K562 (cell line): Measurements from ENCODE around the gene MS4A2. TPM values are rescaled to one million over a fixed set of nuclear protein-coding genes. Genes with fewer than 3 reads are reported as not detected.

Experiments used
- CBFA2T3 ChIP-seq: fragments of 450-650 bp; IDR thresholded peaks from 2 replicates; pipeline ENCODE4 v1.6.1; 2017
- CHD1 ChIP-seq: fragments of 200-600 bp; sonication (generic); IDR thresholded peaks from one replicate; pipeline ENCODE4 v1.6.1; 2012; ENCODE audit warnings: mild to moderate bottlenecking, moderate library complexity, low read length, inconsistent platforms
- CREB5 ChIP-seq: fragments of 250-450 bp; sonication (Bioruptor Pico); IDR thresholded peaks from 2 replicates; pipeline ENCODE4 v1.5.0; 2020; ENCODE audit warnings: mild to moderate bottlenecking
- CUX1 ChIP-seq: fragments of 200-800 bp; sonication (Bioruptor generic); IDR thresholded peaks from 2 replicates; pipeline ENCODE4 v1.6.1; 2016; ENCODE audit warnings: missing genetic modification characterization, missing compliant biosample characterization
- CXXC5 ChIP-seq: fragments of 250-450 bp; sonication (Bioruptor Pico); IDR thresholded peaks from 2 replicates; pipeline ENCODE4 v1.8.0; 2022; ENCODE audit warnings: inconsistent platforms, mild to moderate bottlenecking, moderate library complexity
- DPF2 ChIP-seq: fragments of 450-650 bp; IDR thresholded peaks from 2 replicates; pipeline ENCODE4 v1.6.1; 2016
- ELF4 ChIP-seq: fragments of 450-650 bp; formaldehyde crosslinking; IDR thresholded peaks from 2 replicates; pipeline ENCODE4 v1.4.0; 2022; ENCODE audit warnings: missing genetic modification characterization
- ETV6 ChIP-seq, 3 experiments: fragments of 150-350 bp in 1 of 3; sonication (generic) in 1 of 3; formaldehyde crosslinking in 1 of 3; IDR thresholded peaks; 2 replicates each; pipeline versions ENCODE4 v1.6.1 to v1.8.0; 2014 to 2022; ENCODE audit warnings: borderline replicate concordance in 2 of 3, low read depth in 2 of 3, antibody characterized with exemption in 1 of 3, low read length in 1 of 3, mild to moderate bottlenecking in 1 of 3, missing genetic modification reagents in 1 of 3
- GATAD2A ChIP-seq: fragments of 450-650 bp; IDR thresholded peaks from 2 replicates; pipeline ENCODE4 v1.6.1; 2017
- MTA3 ChIP-seq: fragments of 450-650 bp; formaldehyde crosslinking; IDR thresholded peaks from 2 replicates; pipeline ENCODE4 v1.6.1; 2017; ENCODE audit warnings: mild to moderate bottlenecking, borderline replicate concordance
- MXI1 ChIP-seq: IDR thresholded peaks from 2 replicates; pipeline ENCODE4 v1.6.1; 2011; ENCODE audit warnings: low read depth, mild to moderate bottlenecking, improper control_type of control experiment, low read length
- PHF21A ChIP-seq: fragments of 450-650 bp; IDR thresholded peaks from 2 replicates; pipeline ENCODE4 v1.6.1; 2017; ENCODE audit warnings: low read depth, borderline replicate concordance
- RNF2 ChIP-seq: sonication (generic); IDR thresholded peaks from 2 replicates; pipeline ENCODE4 v1.6.1; 2016
- SLC30A9 ChIP-seq: fragments of 250-450 bp; sonication (Bioruptor Pico); IDR thresholded peaks from 2 replicates; pipeline ENCODE4 v1.8.0; 2022; ENCODE audit warnings: mild to moderate bottlenecking, moderate library complexity
- SMARCA4 ChIP-seq: fragments of 450-650 bp; IDR thresholded peaks from 2 replicates; pipeline ENCODE4 v1.6.1; 2016
- SNIP1 ChIP-seq: fragments of 450-650 bp; IDR thresholded peaks from 2 replicates; pipeline ENCODE4 v1.7.1; 2017; ENCODE audit warnings: low read depth, mild to moderate bottlenecking
- SRSF3 ChIP-seq: fragments of 200-400 bp; formaldehyde crosslinking; IDR thresholded peaks from 2 replicates; pipeline ENCODE4 v1.6.1; 2016; ENCODE audit warnings: mild to moderate bottlenecking, low read length, moderate library complexity; ENCODE audit not compliant: insufficient read depth
- TAF15 ChIP-seq: fragments of 200-400 bp; formaldehyde crosslinking; IDR thresholded peaks from 2 replicates; pipeline ENCODE4 v1.6.1; 2017; ENCODE audit warnings: mild to moderate bottlenecking, low read depth, low read length, moderate library complexity
- ZFP1 ChIP-seq: fragments of 450-650 bp; formaldehyde crosslinking; IDR thresholded peaks from 2 replicates; pipeline ENCODE4 v1.4.0; 2020; ENCODE audit warnings: mild to moderate bottlenecking, mixed read lengths
- ZFP30 ChIP-seq: fragments of 250-450 bp; sonication (Bioruptor Pico); IDR thresholded peaks from 2 replicates; pipeline ENCODE4 v1.8.0; 2022; ENCODE audit warnings: moderate library complexity, mild to moderate bottlenecking, inconsistent platforms, borderline replicate concordance
- ZNF274 ChIP-seq: IDR thresholded peaks from 2 replicates; pipeline ENCODE4 v1.6.1; 2011; ENCODE audit warnings: low read depth, mild to moderate bottlenecking, low read length, moderate library complexity, borderline replicate concordance
- ZNF282 ChIP-seq: sonication (generic); formaldehyde crosslinking; IDR thresholded peaks from 2 replicates; pipeline ENCODE4 v1.8.1; 2023; ENCODE audit warnings: missing genetic modification reagents
- ZNF354B ChIP-seq: fragments of 250-450 bp; sonication (Bioruptor Pico); IDR thresholded peaks from 2 replicates; pipeline ENCODE4 v1.4.0; 2020
- ZNF75A ChIP-seq: fragments of 450-650 bp; formaldehyde crosslinking; IDR thresholded peaks from 2 replicates; pipeline ENCODE4 v1.4.0; 2020; ENCODE audit warnings: mild to moderate bottlenecking
- ZNF785 ChIP-seq: fragments of 250-450 bp; sonication (Bioruptor Pico); IDR thresholded peaks from 2 replicates; pipeline ENCODE4 v1.4.0; 2020; ENCODE audit warnings: mild to moderate bottlenecking
- ZNF830 ChIP-seq: fragments of 250-450 bp; sonication (Bioruptor Pico); IDR thresholded peaks from 2 replicates; pipeline ENCODE4 v1.5.0; 2021; ENCODE audit warnings: mild to moderate bottlenecking
- polyA plus RNA-seq, 8 experiments: library from polyadenylated mRNA; depleted of rRNA in 4 of 8; stranded (reverse) in 5 of 8; unstranded in 3 of 8; fragments of >200 nt; fragmentation: Nextera tagmentation in 2 of 8; fragmentation: Illumina TruSeq in 1 of 8; extraction: Ambion mirVana in 2 of 8; extraction: Trizol in 1 of 8; gene quantifications; 2 replicates each; pipeline versions ENCODE4 v1.2.1 to v1.2.3, GENCODE V29; 2011 to 2014; ENCODE audit warnings: inconsistent platforms in 1 of 8, missing spikeins in 1 of 8
- total RNA-seq, 7 experiments: library from RNA; depleted of rRNA in 6 of 7; stranded (reverse); fragments of >200 nt in 6 of 7; fragmentation: Illumina TruSeq in 2 of 7; extraction: Trizol in 2 of 7; gene quantifications; 2 replicates each; pipeline versions ENCODE4 v1.2.1 to v1.2.3, GENCODE V29; 2011 to 2021; ENCODE audit warnings: low replicate concordance in 1 of 7

Gene MS4A2
- total and polyA plus RNA-seq, 9 of the 15 experiments (the other 6 are each of a cell fraction or from before 2014, with no cell fraction given): 0.06 to 5.7 (median 0.86) TPM

- peak; percentile 59; the same call in 1 of the 2 replicates for TF ChIP-seq SMARCA4
- TF ChIP-seq CUX1 (CRISPR knock-in tag): no peak
- TF ChIP-seq ZFP1 (CRISPR knock-in tag): no peak
- no peak for TF ChIP-seq SLC30A9 (CRISPR knock-in tag)
- TF ChIP-seq CBFA2T3: peak; percentile 89
- TF ChIP-seq CHD1: no peak
- TF ChIP-seq TAF15: no peak
- TF ChIP-seq CXXC5 (CRISPR knock-in tag): peak; percentile 77
- no peak for TF ChIP-seq ZNF354B
- no peak for TF ChIP-seq ZNF75A (CRISPR knock-in tag)
- peak; percentile 64; the same call in 1 of the 2 replicates for TF ChIP-seq DPF2
- no peak for TF ChIP-seq ZNF785 (CRISPR knock-in tag)
- no peak for TF ChIP-seq ZFP30 (CRISPR knock-in tag)
- TF ChIP-seq RNF2: no peak
- no peak for TF ChIP-seq GATAD2A
- TF ChIP-seq ZNF830 (CRISPR knock-in tag): no peak
- no peak for TF ChIP-seq SNIP1
- TF ChIP-seq MTA3: 0 out of 2 replicates have a peak, but pooled peaks have one; percentile 31
- TF ChIP-seq CREB5 (CRISPR knock-in tag): no peak
- TF ChIP-seq ZNF282: no peak
- no peak for TF ChIP-seq PHF21A
- TF ChIP-seq ELF4: 0 out of 2 replicates have a peak, but pooled peaks have one; percentile 8
- no peak for TF ChIP-seq ETV6 (IDR thresholded peaks at IDR 0.05; ENCODE audit: borderline replicate concordance in 1 of 2, low read depth in 2 of 2, low read length in 1 of 2)
- no peak for TF ChIP-seq ETV6 (CRISPR knock-in tag; IDR thresholded peaks at IDR 0.05; ENCODE audit: borderline replicate concordance)
- no peak for TF ChIP-seq MXI1
- no peak for TF ChIP-seq ZNF274
- TF ChIP-seq SRSF3: no peak
Observed at GRCh38 chr11:60056349-60056969, 32.0 kb upstream of the MS4A2 start, which contains the start of gene MS4A3 (continued).
